Measurements from ENCODE around the gene RPL28. TPM values are rescaled to one million over a fixed set of nuclear protein-coding genes. Genes with fewer than 3 reads are reported as not detected.
A peak's percentile ranks its signal among the peaks of the same experiment; 100 is the strongest.

Gene RPL28
- total RNA-seq, 1 donor from 2014 or later: 1,343 TPM

- Mint-ChIP-seq H3K27ac (ENCODE audit: unreplicated experiment) (no peak overlapping the region), H3K27me3 (ENCODE audit: low read depth) (no peaks in the 10 kb centered on the region), H3K4me1 (ENCODE audit: low read depth) (peaks cover 28% of the 10 kb centered on the region), H3K4me3 (ENCODE audit: unreplicated experiment) (no peak overlapping the region), H3K36me3 (ENCODE audit: low read depth) (no peaks in the 10 kb centered on the region), H3K9me3 (ENCODE audit: low read depth) (no peaks in the 10 kb centered on the region)
- DNase-seq (ENCODE audit: low spot score): no peak
- TF ChIP-seq CTCF (IDR thresholded peaks at IDR 0.05): no peak
These were observed 17.6 kb upstream of the RPL28 start for GRCh38 chr19:55368106-55368505.

- Mint-ChIP-seq H3K9me3 (ENCODE audit: low read depth) (no peaks in the 10 kb centered on the region), H3K36me3 (ENCODE audit: low read depth) (no peaks in the 10 kb centered on the region), H3K27ac (ENCODE audit: unreplicated experiment) (peak overlapping the region; percentile 45), H3K4me3 (ENCODE audit: unreplicated experiment) (peak overlapping the region; percentile 33), H3K27me3 (ENCODE audit: low read depth) (no peaks in the 10 kb centered on the region), H3K4me1 (ENCODE audit: low read depth) (peaks cover 29% of the 10 kb centered on the region)
- no peak for TF ChIP-seq CTCF (IDR thresholded peaks at IDR 0.05)
- DNase-seq (ENCODE audit: low spot score): no peak
These were observed 16.8 kb upstream of the RPL28 start for GRCh38 chr19:55368701-55369563.

GRCh38 chr19:55369653-55370304, 16.0 kb upstream of the RPL28 start:
- TF ChIP-seq CTCF (IDR thresholded peaks at IDR 0.05): no peak
- no peaks in the 10 kb centered on the region for H3K27me3 Mint-ChIP-seq (ENCODE audit: low read depth)
- H3K36me3 Mint-ChIP-seq (ENCODE audit: low read depth): no peaks in the 10 kb centered on the region
- H3K4me1 Mint-ChIP-seq (ENCODE audit: low read depth): peaks cover 22% of the 10 kb centered on the region
- no peak for DNase-seq (ENCODE audit: low spot score)
- peak overlapping the region; percentile 74 for H3K4me3 Mint-ChIP-seq (ENCODE audit: unreplicated experiment)
- peak overlapping the region; percentile 45 for H3K27ac Mint-ChIP-seq (ENCODE audit: unreplicated experiment)
- no peaks in the 10 kb centered on the region for H3K9me3 Mint-ChIP-seq (ENCODE audit: low read depth)

- Mint-ChIP-seq H3K4me3 (ENCODE audit: unreplicated experiment) (peak within 1 kb of the TSS; percentile 74), H3K9me3 (ENCODE audit: low read depth) (no peaks in the 10 kb centered on the region), H3K27me3 (ENCODE audit: low read depth) (no peaks in the 10 kb centered on the region), H3K27ac (ENCODE audit: unreplicated experiment) (peak within 1 kb of the TSS; percentile 45), H3K36me3 (ENCODE audit: low read depth) (no peaks in the 10 kb centered on the region), H3K4me1 (ENCODE audit: low read depth) (peaks cover 22% of the 10 kb centered on the region)
- no peak for DNase-seq (ENCODE audit: low spot score)
- TF ChIP-seq CTCF (IDR thresholded peaks at IDR 0.05): no peak
These were observed 15.3 kb upstream of the RPL28 start, which contains the start of gene IL11 for GRCh38 chr19:55370305-55370988. IL11 (minus strand) TSS chr19:55370463; CDS start chr19:55370310, 153 bp downstream.
